Neural progenitor cell (in vitro differentiated cells): ENCODE results near the gene ANKRD33. TPM values are rescaled to one million over a fixed set of nuclear protein-coding genes. Genes with fewer than 3 reads are reported as not detected.

Experiments
- DNase-seq: peaks from one replicate; pipeline ENCODE4 v3.0.0-alpha.2; 2016; ENCODE audit warnings: low spot score
- H2AFZ ChIP-seq: fragments of 200-600 bp; sonication (generic); replicated peaks from 2 replicates; pipeline ENCODE4 v1.6.1; 2016; ENCODE audit warnings: antibody characterized with exemption
- H3F3A ChIP-seq: fragments of 200-600 bp; sonication (generic); 2 replicates; pipeline ENCODE4 v1.6.1; 2016; ENCODE audit warnings: antibody characterized with exemption, low read depth
- H3K27ac ChIP-seq: fragments of 200-600 bp; sonication (generic); 2 replicates; pipeline ENCODE4 v1.5.1; 2016; ENCODE audit warnings: mild to moderate bottlenecking
- H3K27me3 ChIP-seq: fragments of 200-600 bp; sonication (generic); 2 replicates; pipeline ENCODE4 v1.6.1; 2016; ENCODE audit warnings: mild to moderate bottlenecking, moderate library complexity
- H3K36me3 ChIP-seq: fragments of 200-600 bp; sonication (generic); 2 replicates; pipeline ENCODE4 v1.5.1; 2016
- H3K4me1 ChIP-seq: fragments of 200-600 bp; sonication (generic); 2 replicates; pipeline ENCODE4 v1.6.1; 2016; ENCODE audit warnings: mixed run types
- H3K4me2 ChIP-seq: fragments of 200-600 bp; sonication (generic); 2 replicates; pipeline ENCODE4 v1.6.1; 2016
- H3K4me3 ChIP-seq: fragments of 200-600 bp; sonication (generic); 2 replicates; pipeline ENCODE4 v1.5.1; 2016
- H3K79me2 ChIP-seq: fragments of 200-600 bp; sonication (generic); 2 replicates; pipeline ENCODE4 v1.6.1; 2016; ENCODE audit warnings: low read depth
- H3K9ac ChIP-seq: fragments of 200-600 bp; sonication (generic); 2 replicates; pipeline ENCODE4 v1.6.1; 2016
- H3K9me3 ChIP-seq: fragments of 200-600 bp; sonication (generic); 2 replicates; pipeline ENCODE4 v1.5.1; 2016; ENCODE audit warnings: low read depth
- H4K20me1 ChIP-seq: fragments of 200-600 bp; sonication (generic); 2 replicates; pipeline ENCODE4 v1.6.1; 2016; ENCODE audit warnings: low read depth
- H3K27ac Mint-ChIP-seq: 3 replicates; pipeline ENCODE4 v1.8.0; 2021; ENCODE audit warnings: mixed read lengths
- H3K27me3 Mint-ChIP-seq: 2 replicates; pipeline ENCODE4 v1.8.0; 2022; ENCODE audit warnings: low read depth, mild to moderate bottlenecking, inconsistent platforms, moderate library complexity, mixed read lengths; ENCODE audit not compliant: insufficient read depth
- H3K36me3 Mint-ChIP-seq: 3 replicates; pipeline ENCODE4 v1.8.0; 2021; ENCODE audit warnings: mixed read lengths
- H3K4me1 Mint-ChIP-seq: 3 replicates; pipeline ENCODE4 v1.8.0; 2021; ENCODE audit warnings: mixed read lengths
- H3K4me3 Mint-ChIP-seq: 3 replicates; pipeline ENCODE4 v1.8.0; 2021; ENCODE audit warnings: mild to moderate bottlenecking, moderate library complexity, mixed read lengths
- H3K9me3 Mint-ChIP-seq: 3 replicates; pipeline ENCODE4 v1.8.0; 2020; ENCODE audit warnings: mixed read lengths
- CTCF ChIP-seq: fragments of 200-600 bp; sonication (generic); IDR thresholded peaks from 2 replicates; pipeline ENCODE4 v1.5.1; 2017; ENCODE audit warnings: antibody characterized with exemption, mild to moderate bottlenecking
- EZH2 ChIP-seq: fragments of 200-600 bp; sonication (generic); IDR thresholded peaks from 2 replicates; pipeline ENCODE4 v1.6.1; 2017; ENCODE audit warnings: antibody characterized with exemption, mild to moderate bottlenecking, moderate library complexity
- EZH2phosphoT487 ChIP-seq: fragments of 200-600 bp; sonication (generic); IDR thresholded peaks from 2 replicates; pipeline ENCODE4 v1.6.1; 2017; ENCODE audit warnings: antibody characterized with exemption
- total RNA-seq: library from RNA; depleted of rRNA; stranded (reverse); fragments of >200 nt; gene quantifications from 2 replicates; pipeline ENCODE4 v1.2.3, GENCODE V29; 2015; ENCODE audit warnings: low replicate concordance

ANKRD33 gene
- total RNA-seq, 1 donor from 2014 or later = 0.39 TPM

- TF ChIP-seq CTCF (no peak), EZH2 (no peak), EZH2phosphoT487 (no peak)
These were observed 24.1 kb downstream of the ANKRD33 start for GRCh38 chr12:51911788-51912711.

GRCh38 chr12:51913071-51914033, 25.4 kb downstream of the ANKRD33 start:
- H3K27ac Mint-ChIP-seq = peak overlapping the region; percentile 76

More at GRCh38 chr12:51911788-51912711, 24.1 kb downstream of the ANKRD33 start:
- DNase-seq = no peak
- Mint-ChIP-seq H3K4me3 (peak overlapping the region; percentile 49), H3K36me3 (no peaks in the 10 kb centered on the region), H3K27me3 (peaks cover 7% of the 10 kb centered on the region), H3K27ac (peak overlapping the region; percentile 63), H3K4me1 (peaks cover 35% of the 10 kb centered on the region), H3K9me3 (no peaks in the 10 kb centered on the region)
- Histone ChIP-seq H3K79me2 (no peaks in the 10 kb centered on the region), H3K4me2 (no peak overlapping the region), H3K9me3 (no peaks in the 10 kb centered on the region), H3K36me3 (no peaks in the 10 kb centered on the region), H3K27me3 (peaks cover 39% of the 10 kb centered on the region), H2AFZ (no peak overlapping the region), H3K27ac (no peak overlapping the region), H3K4me3 (no peak overlapping the region), H3K9ac (no peak overlapping the region), H4K20me1 (no peaks in the 10 kb centered on the region), H3K4me1 (peaks cover 9% of the 10 kb centered on the region), H3F3A (no peaks in the 10 kb centered on the region)

More at GRCh38 chr12:51913071-51914033, 25.4 kb downstream of the ANKRD33 start:
- no peaks in the 10 kb centered on the region for H3K36me3 ChIP-seq
- Mint-ChIP-seq H3K9me3 (no peaks in the 10 kb centered on the region), H3K4me3 (peak overlapping the region; percentile 48), H3K4me1 (peaks cover 41% of the 10 kb centered on the region), H3K36me3 (no peaks in the 10 kb centered on the region), H3K27me3 (peaks cover 11% of the 10 kb centered on the region)
- H3K79me2 ChIP-seq = no peaks in the 10 kb centered on the region
- H2AFZ ChIP-seq = no peak overlapping the region
- H3K4me3 ChIP-seq = no peak overlapping the region
- peaks cover 26% of the 10 kb centered on the region for H3K27me3 ChIP-seq
- H3K4me2 ChIP-seq = no peak overlapping the region
- H4K20me1 ChIP-seq = no peaks in the 10 kb centered on the region
- DNase-seq = no peak
- no peak overlapping the region for H3K9ac ChIP-seq
- no peaks in the 10 kb centered on the region for H3F3A ChIP-seq
- no peaks in the 10 kb centered on the region for H3K9me3 ChIP-seq
- no peak overlapping the region for H3K27ac ChIP-seq
- TF ChIP-seq EZH2 (no peak), EZH2phosphoT487 (no peak), CTCF (peak; percentile 44)
- H3K4me1 ChIP-seq = peaks cover 9% of the 10 kb centered on the region
